BLaER1 (cell line): ENCODE measurements around the gene ZFX.

Experiments used
- H3K27ac ChIP-seq: shearing (Covaris generic); formaldehyde crosslinking; 2 replicates; pipeline ENCODE4 v1.8.1; 2022
- H3K27me3 ChIP-seq: shearing (Covaris generic); formaldehyde crosslinking; 2 replicates; pipeline ENCODE4 v1.8.1; 2022
- H3K36me3 ChIP-seq: shearing (Covaris generic); formaldehyde crosslinking; 2 replicates; pipeline ENCODE4 v1.8.1; 2022
- H3K4me1 ChIP-seq: shearing (Covaris generic); formaldehyde crosslinking; 2 replicates; pipeline ENCODE4 v1.8.1; 2022
- H3K4me2 ChIP-seq: shearing (Covaris generic); formaldehyde crosslinking; 2 replicates; pipeline ENCODE4 v1.8.1; 2022
- H3K4me3 ChIP-seq: shearing (Covaris generic); formaldehyde crosslinking; 2 replicates; pipeline ENCODE4 v1.8.1; 2022
- H3K9ac ChIP-seq: shearing (Covaris generic); formaldehyde crosslinking; 2 replicates; pipeline ENCODE4 v1.8.1; 2022
- H3K9me3 ChIP-seq: shearing (Covaris generic); formaldehyde crosslinking; 2 replicates; pipeline ENCODE4 v1.8.1; 2022
- H4K20me1 ChIP-seq: shearing (Covaris generic); formaldehyde crosslinking; 2 replicates; pipeline ENCODE4 v1.8.1; 2022
- Cebpa-rat ChIP-seq: shearing (Covaris generic); IDR thresholded peaks from 2 replicates; pipeline ENCODE4 v1.8.1; 2022

ZFX gene

DNA sequence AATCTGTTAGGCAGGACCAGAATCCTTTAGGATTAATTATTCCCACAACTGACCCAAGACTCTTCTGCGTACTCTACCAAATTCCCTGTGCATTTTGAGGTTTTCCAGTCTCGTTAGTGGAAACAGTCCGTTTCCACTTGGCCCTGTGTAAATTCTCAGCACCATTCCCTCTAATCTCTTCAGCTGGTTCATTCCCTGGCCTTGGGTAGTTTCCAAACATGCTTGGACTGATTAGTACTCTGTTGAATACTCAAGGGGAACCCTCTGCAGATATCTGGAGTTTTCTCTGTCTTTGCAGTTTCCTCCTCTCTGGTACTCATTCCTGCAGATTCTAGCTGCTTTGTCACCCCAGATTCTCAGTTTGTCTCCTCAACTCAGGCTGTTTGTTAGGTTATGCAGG, 80.4 kb downstream of the ZFX start:
- Histone ChIP-seq H3K4me3 (no peak overlapping the region), H4K20me1 (no peaks in the 10 kb centered on the region), H3K27ac (no peak overlapping the region), H3K4me2 (no peak overlapping the region), H3K27me3 (no peaks in the 10 kb centered on the region), H3K4me1 (no peaks in the 10 kb centered on the region), H3K9me3 (peaks cover 15% of the 10 kb centered on the region), H3K9ac (no peak overlapping the region), H3K36me3 (no peaks in the 10 kb centered on the region)
- TF ChIP-seq Cebpa-rat = no peak

DNA sequence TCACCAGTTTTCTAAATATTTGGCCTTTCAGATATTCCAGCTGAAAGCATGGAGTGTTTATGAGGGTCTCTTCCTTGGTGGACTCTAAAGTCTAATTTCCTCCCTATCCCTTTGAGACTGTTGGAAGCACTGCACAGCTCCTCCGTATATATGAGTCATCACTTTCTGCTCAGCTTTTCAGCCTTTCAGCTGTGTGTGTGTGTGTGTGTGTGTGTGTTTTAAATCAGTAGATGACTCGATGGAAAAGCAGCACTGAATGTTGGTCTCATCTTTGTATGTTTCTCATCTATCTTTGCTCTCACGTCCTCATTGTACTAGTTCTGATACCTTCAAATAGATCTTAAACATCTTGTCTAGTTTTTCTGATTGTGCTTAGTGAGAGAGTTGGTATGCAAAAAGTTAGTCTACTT, 81.6 kb downstream of the ZFX start:
- Histone ChIP-seq H4K20me1 (no peaks in the 10 kb centered on the region), H3K27me3 (no peaks in the 10 kb centered on the region), H3K9ac (no peak overlapping the region), H3K9me3 (peaks cover 4% of the 10 kb centered on the region), H3K4me1 (no peaks in the 10 kb centered on the region), H3K36me3 (no peaks in the 10 kb centered on the region), H3K27ac (no peak overlapping the region), H3K4me3 (no peak overlapping the region), H3K4me2 (no peak overlapping the region)
- no peak for TF ChIP-seq Cebpa-rat

GRCh38 chrX:24231641-24232179, 82.2 kb downstream of the ZFX start:
- TF ChIP-seq Cebpa-rat = no peak
- no peaks in the 10 kb centered on the region for H3K4me1 ChIP-seq
- H3K27ac ChIP-seq = no peak overlapping the region
- H3K9me3 ChIP-seq = no peaks in the 10 kb centered on the region
- H3K4me2 ChIP-seq = no peak overlapping the region
- no peaks in the 10 kb centered on the region for H3K36me3 ChIP-seq
- H4K20me1 ChIP-seq = no peaks in the 10 kb centered on the region
- H3K9ac ChIP-seq = no peak overlapping the region
- H3K27me3 ChIP-seq = no peaks in the 10 kb centered on the region
- H3K4me3 ChIP-seq = no peak overlapping the region

GRCh38 chrX:24232796-24233195, 83.3 kb downstream of the ZFX start:
- H3K27ac ChIP-seq = no peak overlapping the region
- no peaks in the 10 kb centered on the region for H4K20me1 ChIP-seq
- H3K36me3 ChIP-seq = no peaks in the 10 kb centered on the region
- no peak for TF ChIP-seq Cebpa-rat
- no peak overlapping the region for H3K9ac ChIP-seq
- no peaks in the 10 kb centered on the region for H3K27me3 ChIP-seq
- H3K4me3 ChIP-seq = no peak overlapping the region
- H3K4me2 ChIP-seq = no peak overlapping the region
- H3K9me3 ChIP-seq = no peaks in the 10 kb centered on the region
- H3K4me1 ChIP-seq = no peaks in the 10 kb centered on the region

GRCh38 chrX:24235084-24235710, 85.7 kb downstream of the ZFX start:
- H3K36me3 ChIP-seq = no peaks in the 10 kb centered on the region
- no peaks in the 10 kb centered on the region for H3K27me3 ChIP-seq
- H4K20me1 ChIP-seq = no peaks in the 10 kb centered on the region
- no peaks in the 10 kb centered on the region for H3K4me1 ChIP-seq
- no peak for TF ChIP-seq Cebpa-rat
- H3K9ac ChIP-seq = no peak overlapping the region
- no peak overlapping the region for H3K4me3 ChIP-seq
- no peaks in the 10 kb centered on the region for H3K9me3 ChIP-seq
- no peak overlapping the region for H3K27ac ChIP-seq
- H3K4me2 ChIP-seq = no peak overlapping the region

GRCh38 chrX:24241822-24242648, 92.5 kb downstream of the ZFX start:
- Histone ChIP-seq H4K20me1 (no peaks in the 10 kb centered on the region), H3K27ac (no peak overlapping the region), H3K9ac (no peak overlapping the region), H3K36me3 (no peaks in the 10 kb centered on the region), H3K4me2 (peak overlapping the region; percentile 62), H3K4me3 (no peak overlapping the region), H3K27me3 (no peaks in the 10 kb centered on the region), H3K9me3 (no peaks in the 10 kb centered on the region), H3K4me1 (peaks cover 25% of the 10 kb centered on the region)
- TF ChIP-seq Cebpa-rat = no peak

- no peak overlapping the region for H3K27ac ChIP-seq
- H3K9me3 ChIP-seq = no peaks in the 10 kb centered on the region
- H3K9ac ChIP-seq = no peak overlapping the region
- no peak for TF ChIP-seq Cebpa-rat
- H3K27me3 ChIP-seq = no peaks in the 10 kb centered on the region
- no peaks in the 10 kb centered on the region for H4K20me1 ChIP-seq
- H3K4me2 ChIP-seq = peak overlapping the region; percentile 62
- peaks cover 25% of the 10 kb centered on the region for H3K4me1 ChIP-seq
- H3K4me3 ChIP-seq = no peak overlapping the region
- H3K36me3 ChIP-seq = no peaks in the 10 kb centered on the region
Measured at GRCh38 chrX:24242649-24243175, 93.2 kb downstream of the ZFX start.

DNA sequence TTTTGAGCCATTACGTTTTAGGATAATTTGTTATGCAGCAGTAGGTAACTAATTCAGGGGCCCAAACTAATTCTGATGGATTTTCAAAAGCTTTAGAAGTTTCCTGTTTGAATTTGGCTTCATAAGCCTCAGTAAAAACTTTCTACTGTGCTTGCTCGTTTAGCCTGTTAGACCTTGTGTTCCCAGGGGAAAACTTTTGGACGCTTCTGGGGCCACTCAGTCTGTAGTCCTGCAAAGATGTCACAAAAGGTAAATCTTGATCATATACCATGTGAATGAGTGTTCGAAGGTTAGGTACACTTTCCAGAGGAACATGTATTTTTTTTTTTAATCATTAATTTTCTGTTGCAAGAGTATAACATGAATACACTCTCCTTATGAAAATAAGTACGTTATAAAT, 93.7 kb downstream of the ZFX start:
- H3K9ac ChIP-seq = no peak overlapping the region
- H3K27me3 ChIP-seq = no peaks in the 10 kb centered on the region
- no peak overlapping the region for H3K27ac ChIP-seq
- H4K20me1 ChIP-seq = no peaks in the 10 kb centered on the region
- TF ChIP-seq Cebpa-rat = no peak
- peaks cover 25% of the 10 kb centered on the region for H3K4me1 ChIP-seq
- no peaks in the 10 kb centered on the region for H3K36me3 ChIP-seq
- H3K9me3 ChIP-seq = no peaks in the 10 kb centered on the region
- H3K4me2 ChIP-seq = peak overlapping the region; percentile 62
- no peak overlapping the region for H3K4me3 ChIP-seq

DNA sequence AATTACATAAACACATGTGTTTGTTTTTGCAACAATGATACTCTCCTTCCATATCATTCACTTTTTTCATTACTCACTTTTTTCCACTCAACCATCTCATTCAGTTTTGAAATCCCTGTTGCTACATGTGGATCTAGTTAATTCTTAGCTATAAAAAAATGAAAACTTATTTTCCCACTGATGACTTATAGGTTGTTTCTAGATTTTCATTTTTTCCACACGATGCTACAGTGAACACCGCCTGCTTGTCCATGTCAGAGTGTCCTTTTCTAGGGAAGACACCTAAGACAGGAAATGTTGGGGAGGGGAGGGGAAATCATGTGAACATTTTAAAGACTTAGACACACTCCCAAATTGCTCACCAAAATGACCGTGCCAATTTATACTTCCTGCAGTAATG, 94.2 kb downstream of the ZFX start:
- Histone ChIP-seq H3K9ac (no peak overlapping the region), H4K20me1 (no peaks in the 10 kb centered on the region), H3K4me1 (peaks cover 25% of the 10 kb centered on the region), H3K27me3 (no peaks in the 10 kb centered on the region), H3K36me3 (no peaks in the 10 kb centered on the region), H3K4me2 (peak overlapping the region; percentile 62), H3K27ac (no peak overlapping the region), H3K4me3 (no peak overlapping the region), H3K9me3 (no peaks in the 10 kb centered on the region)
- TF ChIP-seq Cebpa-rat = no peak

DNA sequence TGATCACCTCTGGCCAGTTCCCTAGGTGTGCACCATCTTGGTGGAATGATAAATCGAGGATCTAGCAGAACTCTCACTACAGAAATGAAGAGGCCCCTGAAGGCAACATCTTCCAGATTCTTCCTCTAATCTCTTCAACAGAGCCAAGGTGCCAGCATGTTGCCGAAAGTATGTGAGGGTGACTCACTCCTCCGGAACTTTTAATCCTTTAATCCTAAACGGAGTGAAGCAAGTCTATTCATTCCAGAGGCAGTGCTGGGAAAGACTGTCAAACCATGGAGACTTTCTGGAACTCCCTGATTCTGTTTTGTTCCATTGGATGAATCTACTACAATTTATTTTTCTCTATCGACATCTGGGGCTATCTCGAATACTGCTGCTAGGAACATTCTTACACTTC, 95.7 kb downstream of the ZFX start:
- H3K4me3 ChIP-seq = no peak overlapping the region
- no peak overlapping the region for H3K27ac ChIP-seq
- H3K27me3 ChIP-seq = no peaks in the 10 kb centered on the region

More for the DNA sequence above, 95.7 kb downstream of the ZFX start:
- TF ChIP-seq Cebpa-rat = no peak
- peaks cover 25% of the 10 kb centered on the region for H3K4me1 ChIP-seq
- H3K4me2 ChIP-seq = no peak overlapping the region
- no peaks in the 10 kb centered on the region for H3K9me3 ChIP-seq
- H3K9ac ChIP-seq = no peak overlapping the region
- H3K36me3 ChIP-seq = no peaks in the 10 kb centered on the region
- no peaks in the 10 kb centered on the region for H4K20me1 ChIP-seq
